Right lobe of liver (tissue), 4 donors: ENCODE measurements around the gene PIK3C2A.

Experiments used
- POLR2A ChIP-seq: fragments of 450-650 bp; IDR thresholded peaks from one replicate; pipeline ENCODE4 v1.6.1; 2017; ENCODE audit warnings: antibody characterized with exemption, mild to moderate bottlenecking
- TF ChIP-seq, protein P1 (sequence below), 4 donors: fragments of 200-600 bp in 3 of 4; fragments of 450-650 bp in 1 of 4; IDR thresholded peaks; one replicate each; pipeline versions ENCODE4 v1.5.1 to v1.8.0; 2016 to 2022; ENCODE audit warnings: antibody characterized with exemption in 4 of 4, mild to moderate bottlenecking in 2 of 4
- donor health status: DM: no; HTN: no; CAD: no.
- donor health status: DM: no; HTN: no; CAD: no.
- donor health status: DM: no; HTN: yes; CAD: no.

DNA sequence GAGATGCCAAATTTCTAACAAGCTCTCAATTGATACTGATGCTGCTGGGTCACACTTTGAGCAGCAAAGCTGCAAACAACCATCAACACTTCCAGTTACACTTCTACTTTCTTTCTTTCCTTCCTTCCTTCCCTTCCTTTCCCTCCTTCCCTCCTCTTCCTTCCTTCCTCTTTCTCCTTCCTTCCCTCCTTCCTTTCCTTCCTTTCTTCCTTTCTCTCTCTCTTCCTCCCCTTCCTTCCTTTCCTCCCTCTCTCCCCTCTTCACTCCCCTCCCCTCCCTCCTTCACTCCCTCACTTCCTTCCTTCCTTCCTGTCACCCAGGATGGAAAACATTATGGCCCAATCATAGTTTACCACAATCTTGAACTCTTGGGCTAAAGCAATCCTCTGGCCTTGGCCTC lies 33.0 kb upstream of the PIK3C2A start:
- TF ChIP-seq POLR2A = no peak
- TF ChIP-seq, protein P1, sequence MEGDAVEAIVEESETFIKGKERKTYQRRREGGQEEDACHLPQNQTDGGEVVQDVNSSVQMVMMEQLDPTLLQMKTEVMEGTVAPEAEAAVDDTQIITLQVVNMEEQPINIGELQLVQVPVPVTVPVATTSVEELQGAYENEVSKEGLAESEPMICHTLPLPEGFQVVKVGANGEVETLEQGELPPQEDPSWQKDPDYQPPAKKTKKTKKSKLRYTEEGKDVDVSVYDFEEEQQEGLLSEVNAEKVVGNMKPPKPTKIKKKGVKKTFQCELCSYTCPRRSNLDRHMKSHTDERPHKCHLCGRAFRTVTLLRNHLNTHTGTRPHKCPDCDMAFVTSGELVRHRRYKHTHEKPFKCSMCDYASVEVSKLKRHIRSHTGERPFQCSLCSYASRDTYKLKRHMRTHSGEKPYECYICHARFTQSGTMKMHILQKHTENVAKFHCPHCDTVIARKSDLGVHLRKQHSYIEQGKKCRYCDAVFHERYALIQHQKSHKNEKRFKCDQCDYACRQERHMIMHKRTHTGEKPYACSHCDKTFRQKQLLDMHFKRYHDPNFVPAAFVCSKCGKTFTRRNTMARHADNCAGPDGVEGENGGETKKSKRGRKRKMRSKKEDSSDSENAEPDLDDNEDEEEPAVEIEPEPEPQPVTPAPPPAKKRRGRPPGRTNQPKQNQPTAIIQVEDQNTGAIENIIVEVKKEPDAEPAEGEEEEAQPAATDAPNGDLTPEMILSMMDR (IDR thresholded peaks at IDR 0.05) = no peak
